ENCODE measurements around the gene GZMM. TPM values are rescaled to one million over a fixed set of nuclear protein-coding genes. Genes with fewer than 3 reads are reported as not detected.

The GZMM gene
- total and polyA plus RNA-seq, 9 donors: 0.15 to 0.56 (median 0.25) TPM; not detected in 1

DNA sequence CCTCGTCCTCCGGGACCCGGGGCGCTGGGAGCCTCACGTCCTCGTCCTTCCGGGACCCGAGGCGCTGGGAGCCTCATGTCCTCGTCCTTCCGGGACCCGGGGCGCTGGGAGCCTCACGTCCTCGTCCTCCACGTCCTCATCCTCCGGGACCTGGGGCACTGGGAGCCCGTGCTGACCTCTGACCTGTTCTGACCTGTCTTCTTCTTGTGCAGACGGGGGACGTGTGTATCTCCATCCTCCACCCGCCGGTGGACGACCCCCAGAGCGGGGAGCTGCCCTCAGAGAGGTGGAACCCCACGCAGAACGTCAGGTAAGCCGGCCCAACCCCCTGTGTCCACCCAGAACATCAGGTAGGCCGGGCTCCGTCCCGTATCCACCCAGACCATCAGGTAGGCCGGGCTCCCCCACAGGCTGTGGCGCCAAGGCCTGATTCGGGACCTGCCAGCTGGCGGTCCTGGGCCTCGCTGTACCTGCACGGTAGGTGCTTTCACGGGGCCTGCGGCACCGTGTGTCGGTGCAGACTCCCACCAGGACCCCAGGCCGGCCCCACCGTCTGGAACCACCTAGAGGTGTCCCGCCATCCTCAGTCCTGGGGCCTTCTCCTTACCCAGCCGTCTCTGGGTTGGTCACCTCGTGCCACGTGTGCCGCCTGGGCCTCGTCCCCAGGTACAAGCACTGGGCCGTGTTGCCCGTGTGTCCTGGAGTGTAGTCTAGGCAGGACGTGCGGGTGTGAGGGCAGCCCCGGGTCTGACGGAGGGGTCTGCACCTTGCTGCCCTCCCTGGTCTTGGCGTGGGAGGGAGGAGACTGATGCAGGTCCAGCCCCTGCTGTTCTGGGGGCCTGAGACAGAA, 7.6 kb upstream of the GZMM start:
- H3K36me3 ChIP-seq (ENCODE audit: control insufficient read depth, insufficient read depth, low read length): peaks cover 58% of the 10 kb centered on the region
- no peak for DNase-seq
- no peak overlapping the region for H3K27ac ChIP-seq (ENCODE audit: low read length)
- peaks cover 19% of the 10 kb centered on the region for H3K4me1 ChIP-seq (ENCODE audit: control insufficient read depth, insufficient read depth, low read length)
- H3K4me3 ChIP-seq (ENCODE audit: low read length): no peak overlapping the region
- no peaks in the 10 kb centered on the region for H3K27me3 ChIP-seq (ENCODE audit: control insufficient read depth, insufficient read depth, low read length)
- 91% methylated on average over 50 of the region's 55 CpGs for WGBS (ENCODE audit: insufficient coverage)
- no peaks in the 10 kb centered on the region for H3K9me3 ChIP-seq (replicated peaks; ENCODE audit: control insufficient read depth, low read depth, low read length)

DNA sequence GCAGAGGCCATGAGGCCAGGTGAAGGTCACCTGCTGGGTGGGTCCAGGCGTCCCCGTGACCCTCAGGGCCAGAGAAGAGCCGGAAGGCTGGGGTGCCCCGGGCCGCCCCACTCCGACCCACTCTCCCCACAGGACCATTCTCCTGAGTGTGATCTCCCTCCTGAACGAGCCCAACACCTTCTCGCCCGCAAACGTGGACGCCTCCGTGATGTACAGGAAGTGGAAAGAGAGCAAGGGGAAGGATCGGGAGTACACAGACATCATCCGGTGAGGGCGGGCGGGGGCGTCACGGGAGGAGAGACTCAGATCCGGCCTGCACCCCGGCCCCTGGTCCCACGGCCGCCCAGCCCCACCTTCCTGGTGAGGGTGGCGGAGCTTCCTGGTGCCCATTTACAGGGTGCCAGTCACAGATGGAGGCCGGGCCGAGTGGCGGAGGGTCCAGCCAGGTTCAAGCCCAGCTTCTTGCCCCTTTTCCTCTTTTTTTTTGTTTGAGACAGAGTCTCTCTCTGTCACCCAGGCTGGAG, 6.9 kb upstream of the GZMM start:
- no peaks in the 10 kb centered on the region for H3K27me3 ChIP-seq (ENCODE audit: control insufficient read depth, insufficient read depth, low read length)
- DNase-seq: no peak
- 92% methylated on average over 16 of the region's 26 CpGs for WGBS (ENCODE audit: insufficient coverage)
- no peak overlapping the region for H3K4me3 ChIP-seq (ENCODE audit: low read length)
- H3K27ac ChIP-seq (ENCODE audit: low read length): no peak overlapping the region
- no peaks in the 10 kb centered on the region for H3K9me3 ChIP-seq (replicated peaks; ENCODE audit: control insufficient read depth, low read depth, low read length)
- H3K4me1 ChIP-seq (ENCODE audit: control insufficient read depth, insufficient read depth, low read length): peaks cover 19% of the 10 kb centered on the region
- H3K36me3 ChIP-seq (ENCODE audit: control insufficient read depth, insufficient read depth, low read length): peaks cover 65% of the 10 kb centered on the region

DNA sequence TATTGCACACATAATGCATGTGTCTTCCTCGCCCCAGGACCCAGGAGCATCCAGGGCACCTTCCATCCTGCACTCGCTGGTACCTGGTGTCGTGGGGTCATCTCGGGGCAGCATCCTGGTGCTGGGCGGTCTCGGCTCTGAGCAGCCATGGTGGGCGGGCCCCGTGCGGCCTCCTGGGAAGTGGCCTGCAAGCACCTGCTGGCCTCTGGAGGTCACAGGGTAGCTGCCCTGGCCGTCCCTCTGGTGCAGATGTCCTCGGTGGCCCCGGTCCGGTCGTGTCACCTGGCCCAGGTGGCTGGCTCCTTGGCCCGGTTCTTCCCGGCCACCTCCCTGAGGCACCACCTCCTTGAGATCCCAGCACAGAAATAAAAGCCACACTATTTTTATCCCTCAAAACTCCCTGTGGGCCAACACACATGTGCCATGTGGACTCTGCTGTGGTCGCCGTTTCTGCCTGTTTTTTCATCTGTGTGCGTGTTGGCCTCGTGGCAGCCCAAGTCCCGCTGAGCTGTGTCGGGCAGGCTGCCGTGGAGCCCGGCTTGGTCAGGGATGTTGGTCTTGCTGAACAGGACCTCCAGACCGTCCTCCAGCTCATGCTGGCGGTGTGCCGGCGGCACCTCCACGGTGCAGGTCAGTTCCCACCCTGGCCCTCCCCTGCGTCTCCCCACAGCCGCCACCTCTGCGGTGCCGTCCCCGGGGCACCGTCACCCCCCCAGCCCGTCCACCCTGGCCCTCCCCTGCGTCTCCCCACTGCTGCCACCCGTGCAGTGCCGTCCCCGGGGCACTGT, 5.0 kb upstream of the GZMM start:
- no peaks in the 10 kb centered on the region for H3K9me3 ChIP-seq (replicated peaks; ENCODE audit: control insufficient read depth, low read depth, low read length)
- DNase-seq: no peak
- WGBS (ENCODE audit: insufficient coverage): 83% methylated on average over 40 of the region's 40 CpGs
- H3K27ac ChIP-seq (ENCODE audit: low read length): no peak overlapping the region
- peaks cover 72% of the 10 kb centered on the region for H3K36me3 ChIP-seq (ENCODE audit: control insufficient read depth, insufficient read depth, low read length)
- H3K4me3 ChIP-seq (ENCODE audit: low read length): no peak overlapping the region
- peaks cover 9% of the 10 kb centered on the region for H3K4me1 ChIP-seq (ENCODE audit: control insufficient read depth, insufficient read depth, low read length)
- H3K27me3 ChIP-seq (ENCODE audit: control insufficient read depth, insufficient read depth, low read length): no peaks in the 10 kb centered on the region

DNA sequence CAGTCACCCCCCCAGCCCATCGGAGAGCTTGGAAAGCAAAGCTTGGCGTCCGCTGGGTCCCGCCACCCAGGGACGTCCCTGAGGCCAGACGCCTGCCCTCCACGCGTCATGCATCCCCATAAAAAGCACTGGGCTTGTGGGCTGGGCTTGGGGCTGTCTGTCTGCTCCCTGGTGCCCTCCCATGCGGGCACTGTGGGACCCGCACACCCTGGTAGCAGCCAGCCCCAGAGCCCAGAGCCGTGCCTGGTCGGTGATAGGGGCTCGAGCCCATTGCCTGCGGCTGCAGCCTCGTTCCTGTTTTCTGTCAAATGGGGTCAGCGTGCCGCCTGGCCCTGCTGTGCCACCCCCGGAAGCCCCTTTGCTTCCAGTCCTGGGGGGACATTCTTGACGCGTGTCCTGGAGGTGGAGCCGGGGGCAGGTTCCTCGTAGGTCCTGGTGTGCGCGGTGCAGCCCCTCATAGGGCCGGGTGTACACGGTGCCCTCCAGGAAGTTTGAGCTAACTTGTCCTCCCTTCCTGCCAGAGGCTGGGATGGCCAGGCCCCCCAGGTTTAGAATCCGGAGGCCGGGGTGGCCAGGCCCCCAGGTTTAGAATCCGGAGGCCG, 4.3 kb upstream of the GZMM start:
- H3K4me1 ChIP-seq (ENCODE audit: control insufficient read depth, insufficient read depth, low read length): peaks cover 4% of the 10 kb centered on the region
- 86% methylated on average over 24 of the region's 30 CpGs for WGBS (ENCODE audit: insufficient coverage)
- H3K27me3 ChIP-seq (ENCODE audit: control insufficient read depth, insufficient read depth, low read length): no peaks in the 10 kb centered on the region
- H3K27ac ChIP-seq (ENCODE audit: low read length): no peak overlapping the region
- no peak overlapping the region for H3K4me3 ChIP-seq (ENCODE audit: low read length)
- no peaks in the 10 kb centered on the region for H3K9me3 ChIP-seq (replicated peaks; ENCODE audit: control insufficient read depth, low read depth, low read length)
- H3K36me3 ChIP-seq (ENCODE audit: control insufficient read depth, insufficient read depth, low read length): peaks cover 68% of the 10 kb centered on the region
- no peak for DNase-seq

DNA sequence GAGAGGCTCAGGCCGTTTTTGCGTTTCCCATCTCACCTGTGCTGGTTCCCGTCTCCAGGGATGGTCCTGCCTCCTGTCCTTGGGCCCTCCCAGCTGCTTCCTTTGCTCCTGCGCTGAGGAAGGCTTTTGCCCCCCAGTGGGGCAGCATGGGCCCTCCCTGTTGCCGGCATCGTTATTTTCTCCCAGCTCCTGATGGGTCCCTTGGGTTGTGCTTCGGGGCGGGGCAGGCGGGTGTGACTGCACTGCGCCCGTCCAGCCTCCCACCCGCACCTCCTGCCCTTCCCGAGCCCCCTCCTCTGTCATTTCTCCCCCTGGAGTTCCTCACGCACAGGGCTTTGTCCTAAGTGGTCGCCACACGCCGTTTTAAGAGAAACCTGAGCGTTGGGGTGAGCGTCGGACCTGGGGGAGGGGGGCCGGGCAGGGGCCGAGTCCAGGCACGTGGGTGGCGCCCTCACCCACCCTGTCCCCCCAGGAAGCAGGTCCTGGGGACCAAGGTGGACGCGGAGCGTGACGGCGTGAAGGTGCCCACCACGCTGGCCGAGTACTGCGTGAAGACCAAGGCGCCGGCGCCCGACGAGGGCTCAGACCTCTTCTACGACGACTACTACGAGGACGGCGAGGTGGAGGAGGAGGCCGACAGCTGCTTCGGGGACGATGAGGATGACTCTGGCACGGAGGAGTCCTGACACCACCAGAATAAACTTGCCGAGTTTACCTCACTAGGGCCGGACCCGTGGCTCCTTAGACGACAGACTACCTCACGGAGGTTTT, 2.8 kb upstream of the GZMM start:
- WGBS (ENCODE audit: insufficient coverage): 84% methylated on average over 51 of the region's 51 CpGs
- H3K36me3 ChIP-seq (ENCODE audit: control insufficient read depth, insufficient read depth, low read length): peaks cover 54% of the 10 kb centered on the region
- no peak for DNase-seq

DNA sequence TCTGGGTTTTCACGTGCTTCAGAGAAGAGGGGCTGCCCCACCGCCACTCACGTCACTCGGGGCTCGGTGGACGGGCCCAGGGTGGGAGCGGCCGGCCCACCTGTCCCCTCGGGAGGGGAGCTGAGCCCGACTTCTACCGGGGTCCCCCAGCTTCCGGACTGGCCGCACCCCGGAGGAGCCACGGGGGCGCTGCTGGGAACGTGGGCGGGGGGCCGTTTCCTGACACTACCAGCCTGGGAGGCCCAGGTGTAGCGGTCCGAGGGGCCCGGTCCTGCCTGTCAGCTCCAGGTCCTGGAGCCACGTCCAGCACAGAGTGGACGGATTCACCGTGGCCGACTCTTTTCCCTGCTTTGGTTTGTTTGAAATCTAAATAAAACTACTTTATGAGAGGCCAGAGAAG, 2.2 kb upstream of the GZMM start:
- 78% methylated on average over 19 of the region's 26 CpGs for WGBS (ENCODE audit: insufficient coverage)
- Histone ChIP-seq H3K27me3 (ENCODE audit: control insufficient read depth, insufficient read depth, low read length) (no peaks in the 10 kb centered on the region), H3K4me1 (ENCODE audit: control insufficient read depth, insufficient read depth, low read length) (no peaks in the 10 kb centered on the region), H3K9me3 (replicated peaks; ENCODE audit: control insufficient read depth, low read depth, low read length) (no peaks in the 10 kb centered on the region), H3K4me3 (ENCODE audit: low read length) (no peak overlapping the region), H3K36me3 (ENCODE audit: control insufficient read depth, insufficient read depth, low read length) (peaks cover 48% of the 10 kb centered on the region), H3K27ac (ENCODE audit: low read length) (no peak overlapping the region)
- no peak for DNase-seq

More for the DNA sequence above, 2.8 kb upstream of the GZMM start:
- H3K9me3 ChIP-seq (replicated peaks; ENCODE audit: control insufficient read depth, low read depth, low read length): no peaks in the 10 kb centered on the region
- no peaks in the 10 kb centered on the region for H3K27me3 ChIP-seq (ENCODE audit: control insufficient read depth, insufficient read depth, low read length)
- no peak overlapping the region for H3K27ac ChIP-seq (ENCODE audit: low read length)
- H3K4me1 ChIP-seq (ENCODE audit: control insufficient read depth, insufficient read depth, low read length): no peaks in the 10 kb centered on the region
- no peak overlapping the region for H3K4me3 ChIP-seq (ENCODE audit: low read length)

DNA sequence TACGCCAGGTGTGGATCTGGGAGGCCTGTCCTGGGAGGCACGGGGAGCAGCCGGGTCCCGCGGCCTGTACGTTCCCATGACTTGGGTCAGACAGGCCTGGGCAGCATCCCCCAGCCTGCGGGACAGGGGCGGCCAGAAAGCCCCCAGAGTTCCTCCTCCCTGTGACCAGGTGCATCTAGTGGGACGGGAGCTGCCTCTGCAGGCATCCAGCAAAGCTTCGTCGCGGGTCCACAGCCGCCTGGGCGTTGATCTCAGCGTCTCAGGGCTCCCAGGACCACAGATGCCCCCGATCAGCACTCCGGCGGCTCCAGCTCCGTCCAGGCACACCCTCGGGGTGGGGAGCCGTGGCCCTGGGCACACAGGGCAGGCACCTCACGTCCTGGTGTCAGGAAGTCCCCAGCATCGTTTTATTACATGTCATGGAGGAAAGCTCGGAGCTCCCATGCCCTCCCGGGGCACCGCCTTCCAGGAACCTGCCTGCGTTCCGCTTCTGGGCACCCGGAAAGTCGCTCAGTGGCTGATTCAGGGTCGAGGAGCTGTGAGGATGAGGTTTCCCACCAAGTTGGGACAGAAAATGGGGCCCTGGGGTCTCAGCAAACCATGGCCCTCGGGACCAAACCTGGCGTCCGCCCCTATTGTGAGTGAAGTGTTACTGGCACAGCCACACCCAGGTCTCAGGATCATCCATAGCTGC, 1.5 kb upstream of the GZMM start:
- peaks cover 43% of the 10 kb centered on the region for H3K36me3 ChIP-seq (ENCODE audit: control insufficient read depth, insufficient read depth, low read length)
- DNase-seq: no peak
- 81% methylated on average over 34 of the region's 34 CpGs for WGBS (ENCODE audit: insufficient coverage)
- no peak overlapping the region for H3K4me3 ChIP-seq (ENCODE audit: low read length)
- H3K4me1 ChIP-seq (ENCODE audit: control insufficient read depth, insufficient read depth, low read length): no peaks in the 10 kb centered on the region
- no peak overlapping the region for H3K27ac ChIP-seq (ENCODE audit: low read length)
- no peaks in the 10 kb centered on the region for H3K9me3 ChIP-seq (replicated peaks; ENCODE audit: control insufficient read depth, low read depth, low read length)
- H3K27me3 ChIP-seq (ENCODE audit: control insufficient read depth, insufficient read depth, low read length): peaks cover under 1% of the 10 kb centered on the region

DNA sequence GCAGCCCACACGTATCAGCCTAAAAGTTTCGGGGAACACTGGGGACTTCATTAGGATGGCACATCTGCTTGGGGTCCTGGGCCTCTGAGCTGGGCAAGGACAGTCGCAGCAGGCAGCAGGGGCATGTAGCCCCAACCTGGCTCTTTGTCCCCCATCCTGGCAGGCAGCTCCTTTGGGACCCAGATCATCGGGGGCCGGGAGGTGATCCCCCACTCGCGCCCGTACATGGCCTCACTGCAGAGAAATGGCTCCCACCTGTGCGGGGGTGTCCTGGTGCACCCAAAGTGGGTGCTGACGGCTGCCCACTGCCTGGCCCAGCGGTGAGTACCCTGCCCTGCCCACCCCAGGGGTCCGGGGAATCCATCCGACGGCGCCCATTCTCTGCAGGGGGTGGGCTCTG, 3.3 kb downstream of the GZMM start:
- no peak for DNase-seq
- no peaks in the 10 kb centered on the region for H3K4me1 ChIP-seq (ENCODE audit: control insufficient read depth, insufficient read depth, low read length)
- no peaks in the 10 kb centered on the region for H3K9me3 ChIP-seq (replicated peaks; ENCODE audit: control insufficient read depth, low read depth, low read length)
- peaks cover 6% of the 10 kb centered on the region for H3K27me3 ChIP-seq (ENCODE audit: control insufficient read depth, insufficient read depth, low read length)
- peaks cover 8% of the 10 kb centered on the region for H3K36me3 ChIP-seq (ENCODE audit: control insufficient read depth, insufficient read depth, low read length)
- H3K4me3 ChIP-seq (ENCODE audit: low read length): no peak overlapping the region
- 83% methylated on average over 14 of the region's 15 CpGs for WGBS (ENCODE audit: insufficient coverage)
- no peak overlapping the region for H3K27ac ChIP-seq (ENCODE audit: low read length)
